Osteoblast (primary cell): ENCODE results near the gene FBXW7. TPM values are rescaled to one million over a fixed set of nuclear protein-coding genes. Genes with fewer than 3 reads are reported as not detected.

Experiments used
- DNase-seq: peaks from one replicate; pipeline ENCODE4 v3.0.0; 2011; ENCODE audit warnings: low spot score, mixed read lengths; ENCODE audit not compliant: insufficient read length; ENCODE audit errors: missing footprints
- H2AFZ ChIP-seq: 2 replicates; pipeline ENCODE4 v1.6.0; 2011; ENCODE audit warnings: mild to moderate bottlenecking, low read length
- H3K27ac ChIP-seq: 2 replicates; pipeline ENCODE4 v1.5.1; 2011; ENCODE audit warnings: mild to moderate bottlenecking, low read depth, low read length, moderate library complexity
- H3K27me3 ChIP-seq: 2 replicates; pipeline ENCODE4 v1.6.0; 2012; ENCODE audit warnings: mild to moderate bottlenecking, control low read depth, inconsistent platforms, low read length, moderate library complexity; ENCODE audit not compliant: insufficient read depth
- H3K36me3 ChIP-seq: 2 replicates; pipeline ENCODE4 v1.5.1; 2011; ENCODE audit warnings: mild to moderate bottlenecking, low read length, control low read depth, moderate library complexity; ENCODE audit not compliant: insufficient read depth
- H3K4me1 ChIP-seq: 2 replicates; pipeline ENCODE4 v1.5.1; 2011; ENCODE audit warnings: mild to moderate bottlenecking, low read length, control low read depth, moderate library complexity; ENCODE audit not compliant: insufficient read depth
- H3K4me2 ChIP-seq: 2 replicates; pipeline ENCODE4 v1.6.0; 2011; ENCODE audit warnings: mild to moderate bottlenecking, low read length; ENCODE audit not compliant: insufficient read depth
- H3K4me3 ChIP-seq: fragments of 200-600 bp; sonication (generic); 3 replicates; pipeline ENCODE4 v1.5.1; 2012; ENCODE audit warnings: mild to moderate bottlenecking, low read length, inconsistent platforms; ENCODE audit not compliant: insufficient read depth
- H3K79me2 ChIP-seq: 2 replicates; pipeline ENCODE4 v1.6.0; 2012; ENCODE audit warnings: mild to moderate bottlenecking, low read length, control low read depth, inconsistent platforms; ENCODE audit not compliant: insufficient read depth
- H3K9me3 ChIP-seq: 2 replicates; pipeline ENCODE4 v1.5.1; 2011; ENCODE audit warnings: low read depth, low read length, control low read depth
- H4K20me1 ChIP-seq: 2 replicates; pipeline ENCODE4 v1.6.0; 2012; ENCODE audit warnings: mild to moderate bottlenecking, low read length, control low read depth; ENCODE audit not compliant: insufficient read depth
- CTCF ChIP-seq: IDR thresholded peaks from 2 replicates; pipeline ENCODE4 v1.5.1; 2011; ENCODE audit warnings: mild to moderate bottlenecking, low read depth, low read length, moderate library complexity; ENCODE audit errors: extremely low read depth
- total RNA-seq: library from RNA; depleted of rRNA; stranded (reverse); fragments of >200 nt; gene quantifications from 2 replicates; pipeline ENCODE4 v1.2.3, GENCODE V29; 2012

The FBXW7 gene
- total RNA-seq, 1 donor: 74.9 TPM

GRCh38 chr4:152422817-152423320 lies 113.0 kb downstream of the FBXW7 start:
- no peak overlapping the region for H3K27ac ChIP-seq
- H3K4me1 ChIP-seq: no peaks in the 10 kb centered on the region
- no peaks in the 10 kb centered on the region for H4K20me1 ChIP-seq
- H3K27me3 ChIP-seq: no peaks in the 10 kb centered on the region
- peaks cover 5% of the 10 kb centered on the region for H3K79me2 ChIP-seq
- H3K4me3 ChIP-seq: no peak overlapping the region
- no peaks in the 10 kb centered on the region for H3K9me3 ChIP-seq
- H2AFZ ChIP-seq: no peak overlapping the region
- H3K4me2 ChIP-seq: no peak overlapping the region
- DNase-seq: no peak
- no peaks in the 10 kb centered on the region for H3K36me3 ChIP-seq
- no peak for TF ChIP-seq CTCF

GRCh38 chr4:152421576-152421975 lies 114.3 kb downstream of the FBXW7 start:
- Histone ChIP-seq H3K4me2 (no peak overlapping the region), H3K36me3 (no peaks in the 10 kb centered on the region), H3K9me3 (no peaks in the 10 kb centered on the region), H3K27me3 (no peaks in the 10 kb centered on the region), H3K4me1 (peaks cover under 1% of the 10 kb centered on the region), H4K20me1 (no peaks in the 10 kb centered on the region), H2AFZ (no peak overlapping the region), H3K79me2 (peaks cover 5% of the 10 kb centered on the region), H3K27ac (no peak overlapping the region), H3K4me3 (no peak overlapping the region)
- TF ChIP-seq CTCF: no peak
- no peak for DNase-seq

GRCh38 chr4:152419809-152420208 lies 116.1 kb downstream of the FBXW7 start:
- H3K4me1 ChIP-seq: peaks cover 12% of the 10 kb centered on the region
- TF ChIP-seq CTCF: no peak
- H3K27ac ChIP-seq: no peak overlapping the region
- no peak overlapping the region for H3K4me3 ChIP-seq
- H3K27me3 ChIP-seq: no peaks in the 10 kb centered on the region
- peaks cover 5% of the 10 kb centered on the region for H4K20me1 ChIP-seq
- no peaks in the 10 kb centered on the region for H3K36me3 ChIP-seq
- H3K9me3 ChIP-seq: no peaks in the 10 kb centered on the region
- H2AFZ ChIP-seq: no peak overlapping the region
- no peak for DNase-seq
- peaks cover 3% of the 10 kb centered on the region for H3K79me2 ChIP-seq
- H3K4me2 ChIP-seq: no peak overlapping the region

- peaks cover 11% of the 10 kb centered on the region for H3K79me2 ChIP-seq
- no peaks in the 10 kb centered on the region for H3K36me3 ChIP-seq
- no peaks in the 10 kb centered on the region for H3K9me3 ChIP-seq
- H3K27me3 ChIP-seq: no peaks in the 10 kb centered on the region
- TF ChIP-seq CTCF: no peak
- no peak overlapping the region for H2AFZ ChIP-seq
- DNase-seq: no peak
- H3K4me3 ChIP-seq: no peak overlapping the region
- H3K4me2 ChIP-seq: no peak overlapping the region
- peaks cover 5% of the 10 kb centered on the region for H4K20me1 ChIP-seq
- H3K4me1 ChIP-seq: peaks cover 12% of the 10 kb centered on the region
- no peak overlapping the region for H3K27ac ChIP-seq
These were observed 118.2 kb downstream of the FBXW7 start for GRCh38 chr4:152417673-152418072.
